Endothelial cell (in vitro differentiated cells): ENCODE measurements around the gene GNG12. TPM values are rescaled to one million over a fixed set of nuclear protein-coding genes. Genes with fewer than 3 reads are reported as not detected.

Experiments
- DNase-seq: peaks from one replicate; pipeline ENCODE4 v3.0.0; 2021; ENCODE audit warnings: low spot score
- H3K27ac Mint-ChIP-seq: one replicate; pipeline ENCODE4 v1.8.0; 2021; ENCODE audit warnings: mixed read lengths, inconsistent platforms; ENCODE audit not compliant: unreplicated experiment
- H3K27me3 Mint-ChIP-seq: one replicate; pipeline ENCODE4 v1.8.0; 2021; ENCODE audit warnings: mild to moderate bottlenecking, moderate library complexity, mixed read lengths, inconsistent platforms; ENCODE audit not compliant: unreplicated experiment
- H3K36me3 Mint-ChIP-seq: one replicate; pipeline ENCODE4 v1.8.0; 2021; ENCODE audit warnings: mild to moderate bottlenecking, low read depth, mixed read lengths, inconsistent platforms; ENCODE audit not compliant: unreplicated experiment
- H3K4me1 Mint-ChIP-seq: one replicate; pipeline ENCODE4 v1.8.0; 2021; ENCODE audit warnings: mild to moderate bottlenecking, mixed read lengths, inconsistent platforms; ENCODE audit not compliant: unreplicated experiment
- H3K4me3 Mint-ChIP-seq: one replicate; pipeline ENCODE4 v1.8.0; 2021; ENCODE audit warnings: mild to moderate bottlenecking, mixed read lengths, inconsistent platforms; ENCODE audit not compliant: unreplicated experiment
- H3K9me3 Mint-ChIP-seq: one replicate; pipeline ENCODE4 v1.8.0; 2021; ENCODE audit warnings: mixed read lengths, inconsistent platforms; ENCODE audit not compliant: unreplicated experiment
- long read RNA-seq: library from polyadenylated mRNA; unstranded; transcript quantifications from one replicate; pipeline ENCODE4 v2.0.0, GENCODE V29; 2020; ENCODE audit not compliant: unreplicated experiment
- total RNA-seq: library from RNA; stranded (reverse); fragmentation: NEBNext Ultra II Directional; extraction: Animal tissue kit (Norgen Biotek cat#: 25700); gene quantifications from one replicate; pipeline ENCODE4 v1.2.1, GENCODE V29; 2021; ENCODE audit not compliant: unreplicated experiment
- TF ChIP-seq, protein P1 (sequence below): fragments of 200-600 bp; sonication (generic); IDR thresholded peaks from one replicate; pipeline ENCODE4 v1.5.0; 2021; ENCODE audit warnings: antibody characterized with exemption; ENCODE audit not compliant: unreplicated experiment

The GNG12 gene
- 26.2 TPM for total RNA-seq
- long read RNA-seq, partial matches to known transcripts: 0 of 1 reads
- long read RNA-seq, other reads (novel, unspliced or antisense): 1 of 1 reads

GRCh38 chr1:67832737-67833601 lies at the start of gene GNG12:
TSS of gene GNG12 (minus strand) at chr1:67833467. CDS start at chr1:67707686, 125,781 bp downstream.
- no peaks in the 10 kb centered on the region for H3K36me3 Mint-ChIP-seq
- DNase-seq: peak; percentile 69

DNA sequence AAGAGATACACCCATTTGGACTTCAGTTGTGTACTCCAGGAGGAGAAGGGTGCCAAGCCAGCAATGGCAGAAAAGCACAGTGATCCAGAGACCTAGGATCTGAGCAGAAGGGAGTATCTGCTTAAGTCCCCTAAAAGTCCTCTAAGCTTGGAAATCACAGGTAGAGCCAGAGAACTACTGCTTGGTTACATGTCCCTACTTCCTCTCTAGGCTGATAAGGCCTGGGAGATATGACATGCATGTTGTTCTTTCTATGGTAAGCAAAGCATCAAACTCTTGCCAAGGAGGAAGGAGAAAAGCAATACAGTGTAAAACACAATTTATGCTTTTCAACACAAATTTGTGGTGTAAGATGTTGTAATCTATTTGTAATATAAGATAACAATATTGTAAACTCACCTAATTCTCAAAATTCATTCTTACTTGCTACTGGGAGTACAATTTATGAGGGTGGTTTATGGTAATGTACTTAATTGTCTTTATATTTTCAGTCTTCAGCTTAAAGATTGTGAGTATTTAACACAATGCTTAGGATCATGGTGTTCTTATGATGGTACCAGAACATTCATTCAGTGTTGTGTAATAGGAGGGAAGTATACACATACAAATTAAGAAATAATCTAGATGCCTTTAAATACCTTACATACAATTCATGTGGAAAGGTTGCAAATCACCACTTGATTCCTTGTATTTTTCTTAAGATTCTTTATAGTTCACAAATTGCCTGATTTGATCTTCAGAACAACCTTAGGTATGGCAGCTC lies 49.1 kb upstream of the GNG12 start:
- no peak overlapping the region for H3K27ac Mint-ChIP-seq
- no peaks in the 10 kb centered on the region for H3K36me3 Mint-ChIP-seq
- peaks cover 1% of the 10 kb centered on the region for H3K27me3 Mint-ChIP-seq
- no peak overlapping the region for H3K4me3 Mint-ChIP-seq
- TF ChIP-seq, protein P1, sequence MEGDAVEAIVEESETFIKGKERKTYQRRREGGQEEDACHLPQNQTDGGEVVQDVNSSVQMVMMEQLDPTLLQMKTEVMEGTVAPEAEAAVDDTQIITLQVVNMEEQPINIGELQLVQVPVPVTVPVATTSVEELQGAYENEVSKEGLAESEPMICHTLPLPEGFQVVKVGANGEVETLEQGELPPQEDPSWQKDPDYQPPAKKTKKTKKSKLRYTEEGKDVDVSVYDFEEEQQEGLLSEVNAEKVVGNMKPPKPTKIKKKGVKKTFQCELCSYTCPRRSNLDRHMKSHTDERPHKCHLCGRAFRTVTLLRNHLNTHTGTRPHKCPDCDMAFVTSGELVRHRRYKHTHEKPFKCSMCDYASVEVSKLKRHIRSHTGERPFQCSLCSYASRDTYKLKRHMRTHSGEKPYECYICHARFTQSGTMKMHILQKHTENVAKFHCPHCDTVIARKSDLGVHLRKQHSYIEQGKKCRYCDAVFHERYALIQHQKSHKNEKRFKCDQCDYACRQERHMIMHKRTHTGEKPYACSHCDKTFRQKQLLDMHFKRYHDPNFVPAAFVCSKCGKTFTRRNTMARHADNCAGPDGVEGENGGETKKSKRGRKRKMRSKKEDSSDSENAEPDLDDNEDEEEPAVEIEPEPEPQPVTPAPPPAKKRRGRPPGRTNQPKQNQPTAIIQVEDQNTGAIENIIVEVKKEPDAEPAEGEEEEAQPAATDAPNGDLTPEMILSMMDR: no peak
- no peaks in the 10 kb centered on the region for H3K9me3 Mint-ChIP-seq
- DNase-seq: no peak
- H3K4me1 Mint-ChIP-seq: no peaks in the 10 kb centered on the region

More at GRCh38 chr1:67832737-67833601, at the start of gene GNG12:
- TF ChIP-seq, protein P1: no peak
- Mint-ChIP-seq H3K4me1 (peaks cover 9% of the 10 kb centered on the region), H3K27ac (peak within 1 kb of the TSS; percentile 96), H3K4me3 (peak within 1 kb of the TSS; percentile 94), H3K27me3 (peaks cover 7% of the 10 kb centered on the region), H3K9me3 (no peaks in the 10 kb centered on the region)

- Mint-ChIP-seq H3K36me3 (no peaks in the 10 kb centered on the region), H3K4me3 (no peak overlapping the region), H3K4me1 (no peaks in the 10 kb centered on the region), H3K9me3 (no peaks in the 10 kb centered on the region), H3K27ac (no peak overlapping the region), H3K27me3 (peaks cover 1% of the 10 kb centered on the region)
- TF ChIP-seq, protein P1: no peak
- no peak for DNase-seq
These were observed 46.9 kb upstream of the GNG12 start for GRCh38 chr1:67880056-67880601.

GRCh38 chr1:67879485-67879884 lies 46.2 kb upstream of the GNG12 start:
- H3K4me3 Mint-ChIP-seq: no peak overlapping the region
- no peak for DNase-seq
- TF ChIP-seq, protein P1: no peak
- no peak overlapping the region for H3K27ac Mint-ChIP-seq
- peaks cover 1% of the 10 kb centered on the region for H3K27me3 Mint-ChIP-seq
- no peaks in the 10 kb centered on the region for H3K9me3 Mint-ChIP-seq
- no peaks in the 10 kb centered on the region for H3K4me1 Mint-ChIP-seq
- no peaks in the 10 kb centered on the region for H3K36me3 Mint-ChIP-seq
